Activated CD8-positive, alpha-beta memory T cell treated with anti-CD3 and anti-CD28 coated beads for 1 hour (primary cell): ENCODE results near the gene UBE2K.
"Not testable (repeated sequence)": the region's sequence is repeated elsewhere in the genome, so short reads cannot be mapped to it uniquely, and the experiment has no call there.

Experiments used
- DNase-seq, 2 donors: peaks; one replicate each; pipeline ENCODE4 v3.0.0-alpha.2; 2020; ENCODE audit warnings: low read depth in 1 of 2; ENCODE audit errors: extremely low read depth in 1 of 2

Gene UBE2K

DNA sequence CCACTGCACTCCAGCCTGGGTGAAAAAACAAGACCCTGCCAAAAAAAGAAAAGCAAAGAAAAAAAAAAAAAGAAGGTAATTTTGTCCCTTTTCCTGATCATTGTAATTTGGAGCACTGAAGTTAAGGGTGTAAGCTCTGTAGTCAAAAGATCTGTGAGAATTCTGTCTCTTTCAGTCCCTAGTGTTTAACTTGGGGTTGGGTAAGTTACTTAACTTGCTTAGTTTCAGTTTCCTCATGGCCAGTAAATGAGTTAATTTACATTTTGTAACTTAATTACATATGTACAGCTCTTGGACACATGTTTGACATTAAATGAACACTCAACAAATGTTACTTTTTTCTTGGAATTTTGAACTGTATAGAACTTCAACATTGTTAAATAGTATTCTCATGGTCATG is 10.9 kb upstream of the UBE2K start:
- DNase-seq = no peak

- DNase-seq = no peak
These were observed 8.0 kb upstream of the UBE2K start for GRCh38 chr4:39689970-39690369.

GRCh38 chr4:39698424-39699009 is 581 bp downstream of the UBE2K start:
- DNase-seq = peak in 1 of 2 donors; percentile 27

DNA sequence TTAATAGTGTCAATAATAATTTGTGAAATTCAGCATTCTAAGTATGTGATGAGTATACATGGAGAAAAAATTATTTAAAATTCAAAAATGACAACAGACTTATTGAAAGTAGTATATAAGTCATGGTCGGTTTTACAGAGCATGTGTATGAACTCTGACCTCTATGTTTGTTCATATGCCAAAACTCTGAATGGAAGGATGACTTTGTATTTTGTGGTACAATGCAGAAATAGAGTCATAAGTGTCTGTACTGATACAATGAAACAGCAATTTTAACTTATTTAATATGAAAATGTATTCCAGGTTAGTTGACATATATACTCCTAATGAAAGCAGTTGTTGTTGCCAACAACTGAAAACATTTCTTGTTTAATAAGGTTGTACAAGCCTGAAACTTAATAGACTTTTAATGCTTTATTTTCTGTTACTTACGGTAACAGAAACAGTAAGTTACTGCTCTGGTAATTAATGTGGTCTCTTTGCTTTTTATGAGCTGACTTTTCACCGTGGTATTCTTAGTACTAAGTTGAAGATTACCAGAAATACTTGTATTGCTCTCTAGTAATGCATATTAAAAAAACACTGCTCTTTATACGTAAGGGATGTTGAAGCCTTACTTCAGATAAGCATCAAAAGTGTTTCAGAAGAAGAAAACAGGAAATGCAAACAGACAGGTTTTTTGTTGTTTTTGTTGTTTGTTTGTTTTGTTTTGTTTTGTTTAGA is 1.9 kb downstream of the UBE2K start:
- DNase-seq = no peak

DNA sequence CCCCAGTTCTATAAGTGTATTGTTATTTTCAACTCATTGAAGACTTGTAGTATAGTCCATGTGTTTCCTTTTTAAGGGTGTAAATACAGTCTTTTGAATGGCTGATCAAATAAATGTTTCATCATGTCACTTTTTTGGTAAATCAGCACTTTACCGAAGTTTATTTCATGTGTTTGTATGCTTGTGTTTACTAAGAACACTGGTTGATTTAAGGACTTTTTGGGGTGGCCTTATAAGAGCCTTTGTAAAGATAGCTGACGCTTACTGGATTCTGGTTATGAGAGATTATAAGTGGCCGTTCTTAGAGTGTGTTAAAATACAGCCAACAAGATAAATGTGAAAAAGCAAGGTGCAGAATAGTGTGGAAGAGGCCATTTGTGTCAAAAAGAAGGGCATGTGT is 2.6 kb downstream of the UBE2K start:
- DNase-seq = no peak

DNA sequence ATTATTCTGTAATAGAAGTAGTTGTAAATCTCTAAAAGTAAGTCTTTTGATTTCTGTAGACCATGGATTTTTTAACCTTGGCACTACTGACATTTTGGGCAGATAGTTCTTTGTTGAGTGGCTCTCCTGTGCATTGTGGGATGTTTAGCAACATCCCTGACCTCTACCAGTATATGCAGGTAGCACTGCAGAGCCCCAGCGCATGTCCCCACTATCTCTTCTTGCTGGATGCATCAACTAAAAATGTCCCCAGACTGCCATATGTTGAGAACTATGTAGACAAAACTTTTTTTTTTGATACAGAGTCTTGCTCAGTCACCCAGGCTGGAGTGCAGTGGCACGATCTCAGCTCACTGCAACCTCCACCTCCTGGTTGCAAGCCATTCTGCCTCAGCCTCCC is 4.8 kb downstream of the UBE2K start:
- no peak for DNase-seq

- DNase-seq = not testable (repeated sequence)
These were observed 6.9 kb downstream of the UBE2K start for GRCh38 chr4:39704789-39705188.

GRCh38 chr4:39706334-39706733 is 8.4 kb downstream of the UBE2K start:
- no peak for DNase-seq

DNA sequence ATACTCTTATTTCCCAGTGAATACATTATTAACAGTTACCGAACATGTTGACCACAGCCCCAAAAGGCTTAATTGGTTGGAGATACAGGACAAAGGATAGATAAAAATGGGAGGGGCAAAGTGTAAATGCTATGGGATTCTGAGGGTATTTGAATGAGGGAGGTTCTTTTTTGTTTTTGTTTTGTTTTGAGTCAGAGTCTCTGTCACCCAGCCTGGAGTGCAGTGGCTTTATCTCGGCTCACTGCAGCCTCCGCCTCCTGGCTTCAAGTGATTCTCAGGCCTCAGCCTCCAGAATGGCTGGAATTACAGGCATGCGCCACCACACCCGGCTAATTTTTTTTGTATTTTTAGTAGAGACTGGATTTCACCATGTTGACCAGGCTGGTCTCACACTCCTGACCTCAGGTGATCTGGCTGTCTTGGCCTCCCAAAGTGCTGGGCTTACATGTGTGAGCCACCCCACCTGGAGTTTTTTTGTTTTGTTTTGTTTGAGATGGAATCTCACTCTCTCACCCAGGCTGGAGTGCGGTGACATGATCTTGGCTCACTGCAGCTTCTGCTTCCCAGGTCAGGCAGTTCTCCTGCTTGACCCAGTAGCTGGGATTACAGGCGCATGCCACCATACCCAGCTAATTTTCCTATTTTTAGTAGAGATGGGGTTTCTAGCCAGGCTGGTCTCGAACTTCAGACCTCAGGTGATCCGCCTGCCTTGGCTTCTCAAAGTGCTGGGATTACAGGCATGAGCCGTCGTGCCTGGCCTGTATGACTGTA is 9.0 kb downstream of the UBE2K start:
- DNase-seq = no peak

DNA sequence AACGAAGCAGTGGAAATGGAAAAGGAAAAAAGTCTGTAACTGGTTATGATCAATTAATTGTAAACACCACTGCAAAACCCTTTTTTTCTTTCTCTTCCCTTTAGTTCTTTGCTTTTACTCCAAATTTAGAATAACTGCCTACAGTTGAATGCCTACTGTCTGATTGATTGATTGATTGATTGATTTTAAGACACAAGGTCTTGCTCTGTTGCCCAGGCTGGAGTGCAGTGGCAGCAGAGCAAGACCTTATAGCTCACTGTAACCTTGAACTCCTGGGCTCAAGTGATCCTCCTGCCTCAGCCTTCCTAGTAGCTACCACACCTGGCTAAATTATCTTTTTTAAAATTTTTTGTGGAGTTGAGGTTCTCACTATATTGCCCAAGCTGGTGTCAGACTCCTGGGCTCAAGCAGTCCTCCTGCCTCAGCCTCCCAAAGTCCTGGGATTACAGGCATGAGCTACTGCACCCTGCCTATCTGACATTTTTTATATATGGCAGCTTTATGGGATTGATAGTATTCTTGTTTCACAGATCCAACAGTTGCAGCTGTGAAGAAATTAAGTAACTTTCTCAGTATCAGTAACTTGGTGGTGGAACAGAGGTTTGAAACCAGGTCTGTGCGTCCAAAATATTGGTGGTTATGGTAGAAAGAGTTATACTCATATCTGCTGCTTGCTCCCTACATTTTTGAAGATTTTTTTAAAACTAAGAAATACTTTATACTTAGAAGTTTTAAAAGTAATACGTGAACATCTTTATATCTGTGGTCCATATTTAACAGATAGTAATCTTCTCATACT is 12.4 kb downstream of the UBE2K start:
- no peak for DNase-seq

DNA sequence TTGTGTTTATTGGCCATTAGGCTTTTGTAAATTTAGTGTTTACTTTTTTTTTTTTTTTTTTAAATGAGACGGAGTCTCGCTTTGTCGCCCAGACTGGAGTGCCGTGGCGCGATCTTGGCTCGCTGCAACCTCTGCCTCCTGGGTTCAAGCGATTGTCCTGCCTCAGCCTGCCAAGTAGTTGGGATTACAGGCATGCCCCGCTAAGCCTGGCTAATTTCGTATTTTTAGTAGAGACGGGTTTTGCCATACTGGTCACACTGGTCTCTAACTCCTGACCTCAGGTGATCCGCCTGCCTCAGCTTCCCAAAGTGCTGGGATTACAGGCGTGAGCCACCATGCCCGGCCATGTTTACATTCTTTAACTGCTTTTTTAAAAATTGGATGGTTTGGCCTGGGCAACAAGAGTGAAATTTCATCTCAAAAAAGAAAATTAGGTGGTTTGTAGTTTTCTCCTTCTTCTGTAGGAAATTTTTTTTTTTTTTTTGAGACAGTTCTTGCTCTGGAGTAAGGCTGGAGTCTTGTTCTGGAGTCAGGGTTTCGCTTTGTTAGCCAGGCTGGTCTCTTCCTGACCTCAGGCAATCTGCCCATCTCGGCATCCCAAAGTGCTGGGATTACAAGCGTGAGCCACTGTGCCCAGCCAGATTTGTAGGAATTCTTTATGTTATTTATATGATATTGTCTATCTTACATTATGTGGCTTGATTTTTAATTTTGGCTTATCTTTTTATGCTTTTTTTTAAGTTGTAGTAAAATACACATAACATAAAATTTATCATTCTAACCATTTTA is 15.1 kb downstream of the UBE2K start:
- DNase-seq = no peak

GRCh38 chr4:39713691-39714090 is 15.8 kb downstream of the UBE2K start:
- no peak for DNase-seq

GRCh38 chr4:39714166-39714565 is 16.2 kb downstream of the UBE2K start:
- DNase-seq = no peak

GRCh38 chr4:39715788-39716187 is 17.9 kb downstream of the UBE2K start:
- no peak for DNase-seq

GRCh38 chr4:39716356-39716755 is 18.4 kb downstream of the UBE2K start:
- DNase-seq = no peak

DNA sequence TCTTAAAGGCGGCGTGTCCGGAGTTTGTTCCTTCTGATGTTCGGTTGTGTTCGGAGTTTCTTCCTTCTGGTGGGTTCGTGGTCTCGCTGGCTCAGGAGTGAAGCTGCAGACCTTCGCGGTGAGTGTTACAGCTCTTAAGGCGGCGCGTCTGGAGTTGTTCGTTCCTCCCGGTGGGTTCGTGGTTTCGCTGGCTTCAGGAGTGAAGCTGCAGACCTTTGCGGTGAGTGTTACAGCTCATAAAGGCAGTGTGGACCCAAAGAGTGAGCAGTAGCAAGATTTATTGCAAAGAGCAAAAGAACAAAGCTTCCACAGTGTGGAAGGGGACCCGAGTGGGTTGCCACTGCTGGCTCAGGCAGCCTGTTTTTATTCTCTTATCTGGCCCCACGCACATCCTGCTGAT is 19.8 kb downstream of the UBE2K start:
- DNase-seq = not testable (repeated sequence)

GRCh38 chr4:39718366-39719323 is 20.7 kb downstream of the UBE2K start:
- DNase-seq = no peak

DNA sequence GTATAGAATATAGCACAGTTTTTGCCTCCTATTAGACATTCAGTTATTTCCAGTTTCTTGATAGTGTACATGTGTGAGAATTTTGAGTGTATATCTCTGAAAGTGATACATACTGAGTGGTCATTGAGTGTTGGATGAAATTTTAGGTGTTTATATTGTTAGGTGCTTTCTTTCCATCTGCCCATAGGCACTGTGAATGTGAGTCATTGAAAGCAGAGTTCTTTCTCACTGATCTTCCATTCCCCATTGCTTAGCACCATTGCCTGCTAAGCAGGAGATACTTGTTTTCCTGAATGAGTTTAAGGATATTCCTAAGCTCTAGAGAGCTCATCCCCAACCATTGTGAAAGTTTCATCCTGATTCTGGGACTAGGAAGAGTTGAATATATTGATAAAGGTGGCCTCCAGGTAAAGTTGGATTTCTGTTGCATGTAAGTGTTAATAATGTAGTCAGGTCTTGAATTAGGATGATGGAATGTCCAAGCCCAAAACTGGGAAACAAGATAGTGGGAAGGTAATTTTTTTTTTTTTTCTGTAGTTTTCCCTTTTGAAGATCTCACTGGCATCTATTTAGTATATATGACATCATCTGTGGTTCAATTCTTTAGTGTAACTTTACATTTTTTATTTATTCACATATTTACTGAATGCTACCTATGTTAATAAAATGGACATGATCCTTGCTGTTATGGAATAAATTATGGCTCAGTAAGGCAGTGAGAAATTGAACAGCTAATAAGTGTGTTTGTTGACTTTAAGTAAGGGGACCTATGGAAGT is 22.1 kb downstream of the UBE2K start:
- no peak for DNase-seq

GRCh38 chr4:39721273-39721672 is 23.3 kb downstream of the UBE2K start:
- not testable (repeated sequence) for DNase-seq
